CD14-positive monocyte (primary cell): Measurements from ENCODE around the gene NOX5. TPM values are rescaled to one million over a fixed set of nuclear protein-coding genes. Genes with fewer than 3 reads are reported as not detected.
"Not testable (repeated sequence)": the region's sequence is repeated elsewhere in the genome, so short reads cannot be mapped to it uniquely, and the experiment has no call there.

Source experiments
- DNase-seq, 3 donors: peaks; one replicate each; pipeline ENCODE4 v3.0.0-alpha.2; 2011 to 2022
- H2AFZ ChIP-seq: 2 replicates; pipeline ENCODE4 v1.6.0; 2012; ENCODE audit warnings: mild to moderate bottlenecking, low read depth, low read length, inconsistent platforms; ENCODE audit not compliant: insufficient read depth, poor library complexity, severe bottlenecking
- H3K27ac ChIP-seq, 2 donors: 1 replicate in 1 of 2; 2 replicates in 1 of 2; pipeline ENCODE4 v1.5.1; 2012 to 2013; ENCODE audit warnings: low read length in 2 of 2, control low read depth in 1 of 2, inconsistent platforms in 1 of 2, low read depth in 1 of 2, mild to moderate bottlenecking in 1 of 2
- H3K27me3 ChIP-seq, 2 donors: one replicate each; pipeline versions ENCODE4 v1.6.0 to v1.6.1; 2011 to 2013; ENCODE audit warnings: low read length in 2 of 2; ENCODE audit not compliant: control insufficient read depth in 2 of 2, insufficient read depth in 2 of 2
- H3K36me3 ChIP-seq, 2 donors: replicated peaks in 1 of 2; 1 replicate in 1 of 2; 2 replicates in 1 of 2; pipeline versions ENCODE4 v1.5.1 to v1.6.1; 2012 to 2013; ENCODE audit warnings: low read length in 2 of 2, control low read depth in 1 of 2, inconsistent platforms in 1 of 2, mild to moderate bottlenecking in 1 of 2; ENCODE audit not compliant: insufficient read depth in 2 of 2, control insufficient read depth in 1 of 2
- H3K4me1 ChIP-seq, 2 donors: 1 replicate in 1 of 2; 2 replicates in 1 of 2; pipeline versions ENCODE4 v1.5.1 to v1.6.1; 2012 to 2013; ENCODE audit warnings: low read length in 2 of 2, control low read depth in 1 of 2, inconsistent platforms in 1 of 2, mild to moderate bottlenecking in 1 of 2, moderate library complexity in 1 of 2; ENCODE audit not compliant: insufficient read depth in 2 of 2, control insufficient read depth in 1 of 2
- H3K4me2 ChIP-seq: replicated peaks from 2 replicates; pipeline ENCODE3; 2012; ENCODE audit warnings: low read length, moderate library complexity, mild to moderate bottlenecking; ENCODE audit not compliant: poor library complexity, severe bottlenecking; ENCODE audit errors: extremely low read depth
- H3K4me3 ChIP-seq, 3 experiments: fragments of 200-600 bp in 1 of 3; sonication (generic) in 1 of 3; replicated peaks in 1 of 3; 1 replicate in 2 of 3; 2 replicates in 1 of 3; pipeline ENCODE4 v1.5.1; 2011 to 2013; ENCODE audit warnings: low read length in 3 of 3, mild to moderate bottlenecking in 3 of 3, control low read depth in 2 of 3, low read depth in 2 of 3, inconsistent platforms in 1 of 3, moderate library complexity in 1 of 3
- H3K79me2 ChIP-seq: 2 replicates; pipeline ENCODE4 v1.6.0; 2012; ENCODE audit warnings: mild to moderate bottlenecking, control low read depth, inconsistent platforms, low read length, moderate library complexity; ENCODE audit not compliant: insufficient read depth
- H3K9ac ChIP-seq: 2 replicates; pipeline ENCODE4 v1.6.0; 2017; ENCODE audit warnings: low read length, mild to moderate bottlenecking; ENCODE audit not compliant: insufficient read depth, poor library complexity, severe bottlenecking
- H3K9me3 ChIP-seq, 2 donors: replicated peaks in 1 of 2; 1 replicate in 1 of 2; 2 replicates in 1 of 2; pipeline versions ENCODE4 v1.5.1 to v1.6.1; 2012 to 2013; ENCODE audit warnings: low read length in 2 of 2, control low read depth in 1 of 2; ENCODE audit not compliant: control insufficient read depth in 1 of 2, insufficient read depth in 1 of 2
- H4K20me1 ChIP-seq: 2 replicates; pipeline ENCODE4 v1.6.0; 2012; ENCODE audit warnings: mild to moderate bottlenecking, low read length, control low read depth, moderate library complexity; ENCODE audit not compliant: insufficient read depth
- H3K27ac Mint-ChIP-seq, 7 donors: one replicate each; pipeline ENCODE4 v1.8.0; 2020; ENCODE audit warnings: mild to moderate bottlenecking in 7 of 7, mixed read lengths in 7 of 7, moderate library complexity in 6 of 7, inconsistent platforms in 2 of 7
- H3K27me3 Mint-ChIP-seq, 3 donors: one replicate each; pipeline ENCODE4 v1.8.0; 2021 to 2022; ENCODE audit warnings: low read depth in 3 of 3, mild to moderate bottlenecking in 3 of 3, mixed read lengths in 3 of 3, moderate library complexity in 3 of 3, inconsistent platforms in 1 of 3
- H3K36me3 Mint-ChIP-seq, 2 donors: one replicate each; pipeline ENCODE4 v1.8.0; 2020; ENCODE audit warnings: mixed read lengths in 2 of 2, inconsistent platforms in 1 of 2, mild to moderate bottlenecking in 1 of 2
- H3K4me1 Mint-ChIP-seq: one replicate; pipeline ENCODE4 v1.8.0; 2020; ENCODE audit warnings: mild to moderate bottlenecking, mixed read lengths
- H3K4me3 Mint-ChIP-seq, 2 donors: one replicate each; pipeline ENCODE4 v1.8.0; 2020; ENCODE audit warnings: mild to moderate bottlenecking in 2 of 2, mixed read lengths in 2 of 2, moderate library complexity in 1 of 2
- H3K9me3 Mint-ChIP-seq, 7 donors: one replicate each; pipeline ENCODE4 v1.8.0; 2020 to 2022; ENCODE audit warnings: mixed read lengths in 7 of 7, mild to moderate bottlenecking in 6 of 7, moderate library complexity in 6 of 7, inconsistent platforms in 2 of 7
- CTCF ChIP-seq: fragments of 200-600 bp; IDR thresholded peaks from one replicate; pipeline ENCODE4 v1.8.0; 2022; ENCODE audit warnings: antibody characterized with exemption, mild to moderate bottlenecking
- WGBS: methylation state at CpG from one replicate; pipeline ENCODE4 v1.1.5; 2013; ENCODE audit warnings: missing lambda C conversion rate; ENCODE audit not compliant: insufficient coverage; 5-methylcytosine and 5-hydroxymethylcytosine counted together
- intact Hi-C, 2 donors: fragments of 100-400 bp; cut with micrococcal nuclease; formaldehyde crosslinking; loops; one replicate each; pipeline versions ENCODE4 v1.15.0 to v1.15.1; 2023
- polyA plus RNA-seq, 3 donors: library from polyadenylated mRNA; depleted of rRNA in 1 of 3; unstranded in 2 of 3; stranded (reverse) in 1 of 3; fragments of 300-500 nt in 2 of 3; fragments of >200 nt in 1 of 3; fragmentation: Illumina TruSeq in 2 of 3; gene quantifications; 1 replicate in 2 of 3; 2 replicates in 1 of 3; pipeline ENCODE4 v1.2.3, GENCODE V29; 2012 to 2021

Gene NOX5
- polyA plus RNA-seq, 3 donors = not detected

GRCh38 chr15:69068157-69068556, 53.7 kb downstream of the NOX5 start:
- no peak for TF ChIP-seq CTCF
- no peaks in the 10 kb centered on the region for H3K79me2 ChIP-seq
- DNase-seq = no peak
- Mint-ChIP-seq H3K27me3 (peaks cover 11 to 17% (median 17%) of the 10 kb centered on the region in 3 donors), H3K9me3 (peaks cover 2 to 8% (median 7%) of the 10 kb centered on the region in 7 donors), H3K4me1 (no peaks in the 10 kb centered on the region), H3K27ac (no peak overlapping the region), H3K36me3 (no peaks in the 10 kb centered on the region), H3K4me3 (no peak overlapping the region)
- H2AFZ ChIP-seq = no peak overlapping the region
- H4K20me1 ChIP-seq = no peaks in the 10 kb centered on the region
- no peak overlapping the region for H3K4me3 ChIP-seq
- H3K4me2 ChIP-seq = no peak overlapping the region
- no peaks in the 10 kb centered on the region for H3K36me3 ChIP-seq
- no CpG with 5 or more reads among the region's 3 CpGs for WGBS
- intact Hi-C loops = loop anchor here in 1 of 2 donors (10.0 kb wide), 1 partner anchor 197 kb away; no protein-coding TSS in a partner anchor
- no peak overlapping the region for H3K27ac ChIP-seq
- H3K9me3 ChIP-seq = peaks cover 0 to 3% of the 10 kb centered on the region in 2 donors
- H3K9ac ChIP-seq = no peak overlapping the region
- H3K27me3 ChIP-seq = peaks cover 0 to 11% of the 10 kb centered on the region in 2 donors
- no peaks in the 10 kb centered on the region for H3K4me1 ChIP-seq

- H3K4me3 ChIP-seq, H2AFZ ChIP-seq, DNase-seq, H3K79me2 ChIP-seq, H3K27ac ChIP-seq, H3K4me1 ChIP-seq, H3K4me2 ChIP-seq, H3K4me1 Mint-ChIP-seq, H3K4me3 Mint-ChIP-seq, H3K36me3 ChIP-seq, H3K9me3 ChIP-seq, H3K9ac ChIP-seq, H3K36me3 Mint-ChIP-seq, H3K27ac Mint-ChIP-seq, H4K20me1 ChIP-seq: not testable (repeated sequence)
- H3K9me3 Mint-ChIP-seq = peaks cover 2 to 10% (median 7%) of the 10 kb centered on the region in 7 donors
- intact Hi-C loops = loop anchor here in 1 of 2 donors (10.0 kb wide), 1 partner anchor 196 kb away; no protein-coding TSS in a partner anchor
- peaks cover 17 to 28% (median 26%) of the 10 kb centered on the region in 3 donors for H3K27me3 Mint-ChIP-seq
- peaks cover 6 to 20% of the 10 kb centered on the region in 2 donors for H3K27me3 ChIP-seq
Observed at GRCh38 chr15:69069290-69069689, 54.8 kb downstream of the NOX5 start.
